ENCODE measurements around the gene ST3GAL2.

The ST3GAL2 gene

GRCh38 chr16:70437582-70438557 is 1.0 kb downstream of the ST3GAL2 start:
- no peak for DNase-seq

- no peak for DNase-seq
Measured at GRCh38 chr16:70437017-70437581, 1.8 kb downstream of the ST3GAL2 start.

GRCh38 chr16:70434484-70435260 is 4.2 kb downstream of the ST3GAL2 start:
- DNase-seq: no peak

- no peak for DNase-seq
Measured at GRCh38 chr16:70433458-70434103, 5.3 kb downstream of the ST3GAL2 start.

- DNase-seq: no peak
Measured at GRCh38 chr16:70432723-70433457, 6.0 kb downstream of the ST3GAL2 start.

- no peak for DNase-seq
Measured at GRCh38 chr16:70432356-70432722, 6.6 kb downstream of the ST3GAL2 start.

- DNase-seq: no peak
Measured at GRCh38 chr16:70430667-70431536, 8.0 kb downstream of the ST3GAL2 start.

- DNase-seq: no peak
Measured at GRCh38 chr16:70429888-70430666, 8.8 kb downstream of the ST3GAL2 start.

- peak; percentile 4 for DNase-seq
Measured at GRCh38 chr16:70428178-70428998, 10.5 kb downstream of the ST3GAL2 start.

- DNase-seq: no peak
Measured at GRCh38 chr16:70427786-70428177, 11.1 kb downstream of the ST3GAL2 start.

- no peak for DNase-seq
Measured at GRCh38 chr16:70422543-70422942, 16.4 kb downstream of the ST3GAL2 start.

- no peak for DNase-seq
Measured at GRCh38 chr16:70421473-70422311, 17.2 kb downstream of the ST3GAL2 start.

- DNase-seq: no peak
Measured at GRCh38 chr16:70421014-70421413, 17.9 kb downstream of the ST3GAL2 start.

GRCh38 chr16:70419384-70420327 is 19.2 kb downstream of the ST3GAL2 start:
- DNase-seq: no peak

- no peak for DNase-seq
Measured at GRCh38 chr16:70418993-70419318, 19.9 kb downstream of the ST3GAL2 start.

GRCh38 chr16:70418274-70418992 is 20.5 kb downstream of the ST3GAL2 start:
- no peak for DNase-seq

- DNase-seq: no peak
Measured at GRCh38 chr16:70417661-70418060, 21.2 kb downstream of the ST3GAL2 start.

Measured in COR-L47 (cell line).